AG20443 (cell line): ENCODE measurements around the gene PGAM2.

ENCODE experiments used
- DNase-seq: peaks from one replicate; pipeline ENCODE4 v3.0.0; 2012; ENCODE audit warnings: low spot score, mixed read lengths

PGAM2 gene

GRCh38 chr7:44065431-44066110 is at the start of gene PGAM2:
Gene PGAM2, minus strand, starts transcription at chr7:44065567. Its CDS starts 38 bp downstream, at chr7:44065529.
- DNase-seq, result peak; percentile 39

- DNase-seq, result no peak
Measured at GRCh38 chr7:44114586-44115310, 49.4 kb upstream of the PGAM2 start.

GRCh38 chr7:44113764-44114354 is 48.5 kb upstream of the PGAM2 start:
- no peak for DNase-seq

- no peak for DNase-seq
Measured at GRCh38 chr7:44112997-44113763, 47.8 kb upstream of the PGAM2 start.

GRCh38 chr7:44112231-44112996 is 47.0 kb upstream of the PGAM2 start:
- no peak for DNase-seq

- DNase-seq, result no peak
Measured at GRCh38 chr7:44111761-44112160, 46.4 kb upstream of the PGAM2 start.

GRCh38 chr7:44110719-44111635 is 45.6 kb upstream of the PGAM2 start:
- no peak for DNase-seq

GRCh38 chr7:44109991-44110390 is 44.6 kb upstream of the PGAM2 start:
- DNase-seq, result no peak

- DNase-seq, result no peak
Measured at GRCh38 chr7:44108768-44109750, 43.7 kb upstream of the PGAM2 start.

GRCh38 chr7:44107961-44108767 is 42.8 kb upstream of the PGAM2 start:
- DNase-seq, result no peak

GRCh38 chr7:44107116-44107960 is 42.0 kb upstream of the PGAM2 start:
- DNase-seq, result no peak

GRCh38 chr7:44106311-44107065 is 41.1 kb upstream of the PGAM2 start:
- DNase-seq, result no peak

- DNase-seq, result no peak
Measured at GRCh38 chr7:44105832-44106231, 40.5 kb upstream of the PGAM2 start.

GRCh38 chr7:44104860-44105771 is 39.7 kb upstream of the PGAM2 start:
- peak; percentile 73 for DNase-seq
